Activated B cell treated with CpG ODN at 0.5 μM for 24 hours (primary cell): Measurements from ENCODE around the gene MYRIP. TPM values are rescaled to one million over a fixed set of nuclear protein-coding genes. Genes with fewer than 3 reads are reported as not detected.

Source experiments
- ATAC-seq: fragments of 200-7000 bp; cut with Tn5 transposase; one replicate; pipeline ENCODE4 v1.10.0; 2021; ENCODE audit warnings: low read depth, mild to moderate bottlenecking, moderate library complexity
- CTCF ChIA-PET: fragments of 350-600 bp; sonication (Branson Sonifier 250); formaldehyde crosslinking; loops from one replicate; lab custom pipeline; 2021; ENCODE audit warnings: antibody characterized with exemption; lab: Charles Lee
- POLR2A ChIA-PET: fragments of 350-600 bp; sonication (Branson Sonifier 250); formaldehyde crosslinking; loops from one replicate; lab custom pipeline; 2021; ENCODE audit warnings: antibody characterized with exemption; lab: Charles Lee
- DNase-seq: peaks from one replicate; pipeline ENCODE4 v3.0.0; 2022
- H3K27ac Mint-ChIP-seq: one replicate; pipeline ENCODE4 v1.8.0; 2020; ENCODE audit warnings: mixed read lengths
- H3K27me3 Mint-ChIP-seq: one replicate; pipeline ENCODE4 v1.8.0; 2021; ENCODE audit warnings: mixed read lengths
- H3K36me3 Mint-ChIP-seq: one replicate; pipeline ENCODE4 v1.8.0; 2021; ENCODE audit warnings: low read depth, mixed read lengths
- H3K4me1 Mint-ChIP-seq: one replicate; pipeline ENCODE4 v1.8.0; 2021; ENCODE audit warnings: mixed read lengths
- H3K4me3 Mint-ChIP-seq: one replicate; pipeline ENCODE4 v1.8.0; 2020; ENCODE audit warnings: mild to moderate bottlenecking, mixed read lengths
- H3K9me3 Mint-ChIP-seq: one replicate; pipeline ENCODE4 v1.8.0; 2020; ENCODE audit warnings: mixed read lengths
- CTCF ChIP-seq: fragments of 200-600 bp; IDR thresholded peaks from one replicate; pipeline ENCODE4 v1.8.0; 2022; ENCODE audit warnings: antibody characterized with exemption, mild to moderate bottlenecking
- intact Hi-C: fragments of 100-400 bp; cut with micrococcal nuclease; formaldehyde crosslinking; loops from one replicate; pipeline ENCODE4 v1.15.1; 2024
- total RNA-seq: library from RNA; stranded (reverse); gene quantifications from 2 replicates; pipeline ENCODE4 v1.2.3, GENCODE V29; 2022

Gene MYRIP
- 0.07 and 0.20 TPM in 2 replicates for total RNA-seq

DNA sequence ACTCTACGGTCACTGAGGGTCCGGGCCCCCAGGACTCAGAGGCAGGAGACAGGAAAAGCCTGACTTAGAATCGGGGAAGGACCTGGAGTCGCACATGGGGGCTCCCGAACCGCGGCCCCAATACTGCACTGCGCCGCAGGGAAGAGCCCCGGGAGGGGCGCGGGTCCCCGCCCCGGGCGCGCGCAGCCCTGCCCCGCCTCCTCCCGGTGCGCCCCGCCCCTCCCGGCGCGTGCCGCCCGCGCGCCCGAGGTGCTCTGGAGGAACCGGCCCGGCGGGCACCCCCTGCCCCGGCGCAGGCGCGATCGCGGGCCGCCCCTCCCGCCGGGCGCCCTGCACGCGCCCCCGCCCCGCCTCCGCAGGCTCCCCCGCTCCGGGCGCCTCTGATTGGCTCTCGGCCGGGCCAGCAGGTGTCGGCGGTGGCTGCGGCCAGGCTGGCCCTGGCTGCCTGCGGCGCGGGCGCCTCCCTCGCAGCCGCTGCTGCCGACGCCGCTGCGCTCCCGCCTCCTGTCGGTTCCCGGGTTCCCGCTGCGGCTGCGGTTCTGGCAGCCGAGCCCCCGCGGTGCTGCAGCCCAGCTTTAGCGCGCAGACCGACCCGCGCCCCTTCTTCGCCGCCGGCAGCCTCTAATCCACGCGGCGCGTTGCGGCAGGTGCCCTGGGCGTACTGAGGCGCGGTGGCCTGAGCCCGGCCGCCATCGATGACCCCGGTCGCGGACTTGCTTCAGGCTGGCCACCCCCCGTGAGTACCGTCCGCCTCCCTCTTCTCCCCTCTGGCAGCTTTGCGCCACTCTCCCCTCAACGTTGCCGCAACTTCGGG, at the start of gene MYRIP:
Gene MYRIP (plus strand): TSS at position 429 of the 814 bp plus-strand sequence. CDS start 91,208 bp downstream, outside the sequence.
- ATAC-seq (peak; percentile 83), DNase-seq (peak; percentile 20)
- peaks cover 19% of the 10 kb centered on the region for H3K4me1 Mint-ChIP-seq
- no peaks in the 10 kb centered on the region for H3K9me3 Mint-ChIP-seq
- intact Hi-C loops = no loop called here
- no peak for TF ChIP-seq CTCF
- H3K4me3 Mint-ChIP-seq = peak within 1 kb of the TSS; percentile 80
- ChIA-PET CTCF (no interaction called here), POLR2A (no interaction called here)
- no peak within 1 kb of the TSS for H3K27ac Mint-ChIP-seq
- H3K36me3 Mint-ChIP-seq = no peaks in the 10 kb centered on the region
- peaks cover 60% of the 10 kb centered on the region for H3K27me3 Mint-ChIP-seq

- no peak overlapping the region for H3K4me3 Mint-ChIP-seq
- ChIA-PET CTCF (no interaction called here), POLR2A (no interaction called here)
- no peaks in the 10 kb centered on the region for H3K27me3 Mint-ChIP-seq
- H3K27ac Mint-ChIP-seq = no peak overlapping the region
- ATAC-seq (no peak), DNase-seq (no peak)
- no peaks in the 10 kb centered on the region for H3K9me3 Mint-ChIP-seq
- no peaks in the 10 kb centered on the region for H3K36me3 Mint-ChIP-seq
- peaks cover 2% of the 10 kb centered on the region for H3K4me1 Mint-ChIP-seq
- TF ChIP-seq CTCF = no peak
- intact Hi-C loops = no loop called here
Measured at GRCh38 chr3:39760325-39760724, 49.1 kb upstream of the MYRIP start.

- no peak for DNase-seq
- Mint-ChIP-seq H3K4me1 (no peaks in the 10 kb centered on the region), H3K9me3 (peaks cover 7% of the 10 kb centered on the region), H3K36me3 (no peaks in the 10 kb centered on the region), H3K4me3 (no peak overlapping the region), H3K27me3 (no peaks in the 10 kb centered on the region), H3K27ac (no peak overlapping the region)
- TF ChIP-seq CTCF = no peak
- ChIA-PET CTCF (no interaction called here), POLR2A (no interaction called here)
- ATAC-seq = no peak
- intact Hi-C loops = no loop called here
Measured at GRCh38 chr3:39762537-39763070, 46.8 kb upstream of the MYRIP start.

DNA sequence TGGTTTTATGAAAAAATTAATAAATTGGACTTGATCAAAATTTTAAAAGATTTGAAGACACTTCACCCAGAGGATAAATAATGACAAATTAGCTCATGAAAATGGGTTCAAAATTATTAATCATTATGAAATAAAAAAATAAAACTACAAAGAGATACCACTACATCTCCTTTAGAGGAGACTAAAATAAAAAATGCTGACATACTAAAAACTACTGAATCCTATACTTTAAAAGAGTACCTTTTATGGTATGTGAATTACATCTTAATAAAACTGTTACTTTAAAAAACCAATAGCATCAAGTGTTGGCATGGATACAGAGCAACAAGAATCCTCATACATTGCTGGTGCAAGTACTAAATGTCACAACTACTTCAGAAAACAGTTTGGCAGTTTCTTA, 46.0 kb upstream of the MYRIP start:
- H3K36me3 Mint-ChIP-seq = no peaks in the 10 kb centered on the region
- no peaks in the 10 kb centered on the region for H3K4me1 Mint-ChIP-seq
- ATAC-seq (no peak), DNase-seq (no peak)
- TF ChIP-seq CTCF = no peak
- POLR2A ChIA-PET = no interaction called here
- H3K27ac Mint-ChIP-seq = no peak overlapping the region
- H3K4me3 Mint-ChIP-seq = no peak overlapping the region
- intact Hi-C loops = no loop called here
- peaks cover 9% of the 10 kb centered on the region for H3K9me3 Mint-ChIP-seq
- no peaks in the 10 kb centered on the region for H3K27me3 Mint-ChIP-seq
- CTCF ChIA-PET = no interaction called here

- ChIA-PET CTCF (no interaction called here), POLR2A (no interaction called here)
- H3K9me3 Mint-ChIP-seq = peaks cover 12% of the 10 kb centered on the region
- no peak overlapping the region for H3K27ac Mint-ChIP-seq
- DNase-seq = no peak
- intact Hi-C loops = no loop called here
- no peaks in the 10 kb centered on the region for H3K27me3 Mint-ChIP-seq
- no peak for TF ChIP-seq CTCF
- no peaks in the 10 kb centered on the region for H3K4me1 Mint-ChIP-seq
- no peaks in the 10 kb centered on the region for H3K36me3 Mint-ChIP-seq
- no peak for ATAC-seq
- no peak overlapping the region for H3K4me3 Mint-ChIP-seq
Measured at GRCh38 chr3:39765575-39765974, 43.8 kb upstream of the MYRIP start.
